ENCODE data around the gene PEAK1.

DNA sequence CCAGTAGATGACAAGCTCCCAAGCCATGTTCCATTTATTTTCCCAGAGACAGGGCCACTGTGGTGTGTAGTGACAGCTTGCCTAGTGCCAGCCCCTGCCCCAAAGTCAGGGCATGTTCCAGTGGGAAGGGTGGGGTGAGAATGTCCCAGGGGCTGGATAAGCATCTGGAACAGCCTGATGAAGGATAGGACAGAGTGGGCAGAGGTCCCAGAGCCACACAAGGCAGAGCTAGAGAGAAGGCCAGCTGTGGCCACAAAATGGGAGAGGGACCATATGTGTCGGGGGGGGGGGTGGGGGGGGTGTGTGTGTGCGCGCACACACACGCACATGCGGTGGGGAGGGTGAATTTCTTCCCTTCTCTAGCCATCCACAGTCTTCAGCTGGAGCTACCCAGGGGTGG is 322.0 kb downstream of the PEAK1 start:
- TF ChIP-seq, protein P1, sequence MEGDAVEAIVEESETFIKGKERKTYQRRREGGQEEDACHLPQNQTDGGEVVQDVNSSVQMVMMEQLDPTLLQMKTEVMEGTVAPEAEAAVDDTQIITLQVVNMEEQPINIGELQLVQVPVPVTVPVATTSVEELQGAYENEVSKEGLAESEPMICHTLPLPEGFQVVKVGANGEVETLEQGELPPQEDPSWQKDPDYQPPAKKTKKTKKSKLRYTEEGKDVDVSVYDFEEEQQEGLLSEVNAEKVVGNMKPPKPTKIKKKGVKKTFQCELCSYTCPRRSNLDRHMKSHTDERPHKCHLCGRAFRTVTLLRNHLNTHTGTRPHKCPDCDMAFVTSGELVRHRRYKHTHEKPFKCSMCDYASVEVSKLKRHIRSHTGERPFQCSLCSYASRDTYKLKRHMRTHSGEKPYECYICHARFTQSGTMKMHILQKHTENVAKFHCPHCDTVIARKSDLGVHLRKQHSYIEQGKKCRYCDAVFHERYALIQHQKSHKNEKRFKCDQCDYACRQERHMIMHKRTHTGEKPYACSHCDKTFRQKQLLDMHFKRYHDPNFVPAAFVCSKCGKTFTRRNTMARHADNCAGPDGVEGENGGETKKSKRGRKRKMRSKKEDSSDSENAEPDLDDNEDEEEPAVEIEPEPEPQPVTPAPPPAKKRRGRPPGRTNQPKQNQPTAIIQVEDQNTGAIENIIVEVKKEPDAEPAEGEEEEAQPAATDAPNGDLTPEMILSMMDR (conservative IDR thresholded peaks at IDR 0.05; ENCODE audit: low read depth, low read length): no peak
- no peak for TF ChIP-seq EZH2 (IDR thresholded peaks at IDR 0.05; ENCODE audit: borderline replicate concordance, low read depth, low read length, poor library complexity, severe bottlenecking)
